A549 (cell line): ENCODE data around the gene MAN1C1. TPM values are rescaled to one million over a fixed set of nuclear protein-coding genes. Genes with fewer than 3 reads are reported as not detected.
"Not testable (repeated sequence)": the region's sequence is repeated elsewhere in the genome, so short reads cannot be mapped to it uniquely, and the experiment has no call there.

Experiments used
- ATAC-seq, 2 experiments: fragments of 200-7000 bp in 1 of 2; fragments of >200 bp in 1 of 2; cut with Nextera tagmentation in 1 of 2; cut with Tn5 transposase in 1 of 2; 3 replicates each; pipeline versions ENCODE4 v1.8.0 to v1.9.1; 2018 to 2020; ENCODE audit warnings: mild to moderate bottlenecking in 1 of 2, moderate library complexity in 1 of 2
- CTCF ChIA-PET: fragments of 300-600 bp; sonication (Branson Sonifier 250); formaldehyde crosslinking; extraction: SDS; loops from one replicate; lab custom pipeline; 2021; ENCODE audit warnings: antibody characterized with exemption, inconsistent platforms; lab: Yijun Ruan, JAX
- POLR2A ChIA-PET: fragments of 350-600 bp; formaldehyde crosslinking; extraction: SDS; loops from one replicate; lab custom pipeline; 2021; ENCODE audit warnings: antibody characterized with exemption, inconsistent platforms; lab: Yijun Ruan, JAX
- DNase-seq, 2 experiments: peaks; one replicate each; pipeline versions ENCODE4 v3.0.0 to v3.0.0-alpha.2; 2011 to 2016; ENCODE audit warnings: low read depth in 1 of 2, low spot score in 1 of 2
- FAIRE-seq: peaks from 2 replicates; lab custom pipeline; 2011; peaks lifted over from hg19 to GRCh38; lab: Jason Lieb, UNC
- H3K27ac ChIP-seq, 2 experiments: fragments of >200 bp; sonication (Bioruptor Twin); formaldehyde crosslinking; 3 replicates each; pipeline ENCODE4 v1.5.1; 2016 to 2017
- H3K4me1 ChIP-seq: fragments of >200 bp; sonication (Bioruptor Twin); formaldehyde crosslinking; 3 replicates; pipeline ENCODE4 v1.6.1; 2016
- H3K4me2 ChIP-seq: fragments of >200 bp; sonication (Bioruptor Twin); formaldehyde crosslinking; 3 replicates; pipeline ENCODE4 v1.6.1; 2016
- H3K4me3 ChIP-seq: fragments of >200 bp; sonication (Bioruptor Twin); formaldehyde crosslinking; 3 replicates; pipeline ENCODE4 v1.5.1; 2016
- H3K9me3 ChIP-seq: fragments of >200 bp; sonication (Bioruptor Twin); formaldehyde crosslinking; 3 replicates; pipeline ENCODE4 v1.6.1; 2016
- CBX8 ChIP-seq: fragments of 200-600 bp; sonication (generic); IDR thresholded peaks from 2 replicates; pipeline ENCODE4 v1.6.1; 2016
- EHMT2 ChIP-seq: fragments of 200-600 bp; sonication (generic); IDR thresholded peaks from 2 replicates; pipeline ENCODE4 v1.6.1; 2016; ENCODE audit warnings: antibody characterized with exemption, low read depth, mild to moderate bottlenecking, moderate library complexity
- EP300 ChIP-seq, 2 experiments: fragments of >200 bp; sonication (Bioruptor Twin); formaldehyde crosslinking; IDR thresholded peaks; 2 replicates in 1 of 2; 3 replicates in 1 of 2; pipeline ENCODE4 v1.6.1; 2016 to 2017
- FOSB ChIP-seq: fragments of 250-450 bp; sonication (Bioruptor Pico); IDR thresholded peaks from 2 replicates; pipeline ENCODE4 v1.5.0; 2020; ENCODE audit warnings: mild to moderate bottlenecking, moderate library complexity
- FOSL2 ChIP-seq, 2 experiments: fragments of 450-650 bp in 1 of 2; fragments of >200 bp in 1 of 2; sonication (Bioruptor Twin) in 1 of 2; formaldehyde crosslinking; IDR thresholded peaks; 2 replicates each; pipeline versions ENCODE4 v1.5.0 to v1.6.1; 2016 to 2020; ENCODE audit warnings: mild to moderate bottlenecking in 1 of 2, moderate library complexity in 1 of 2
- HEYL ChIP-seq: fragments of 250-450 bp; sonication (Bioruptor Pico); IDR thresholded peaks from 2 replicates; pipeline ENCODE4 v1.8.0; 2021; ENCODE audit warnings: mild to moderate bottlenecking, moderate library complexity
- JUN ChIP-seq, 2 experiments: fragments of >200 bp; sonication (Bioruptor Twin); formaldehyde crosslinking; IDR thresholded peaks; 2 replicates in 1 of 2; 3 replicates in 1 of 2; pipeline ENCODE4 v1.6.1; 2016 to 2017
- JUNB ChIP-seq: fragments of >200 bp; sonication (Bioruptor Twin); formaldehyde crosslinking; IDR thresholded peaks from 2 replicates; pipeline ENCODE4 v1.6.1; 2016
- KDM1A ChIP-seq: fragments of 200-600 bp; sonication (generic); IDR thresholded peaks from 2 replicates; pipeline ENCODE4 v1.6.1; 2016; ENCODE audit warnings: low read depth, mild to moderate bottlenecking
- MAX ChIP-seq: IDR thresholded peaks from 2 replicates; pipeline ENCODE4 v1.6.1; 2012
- MYC ChIP-seq: IDR thresholded peaks from 2 replicates; pipeline ENCODE4 v1.6.1; 2012; ENCODE audit warnings: mild to moderate bottlenecking, inconsistent platforms, low read length, improper control_type of control experiment, borderline replicate concordance
- RAD21 ChIP-seq, 2 experiments: fragments of >200 bp in 1 of 2; sonication (Bioruptor Twin) in 1 of 2; formaldehyde crosslinking in 1 of 2; IDR thresholded peaks in 1 of 2; conservative IDR thresholded peaks in 1 of 2; 2 replicates in 1 of 2; 3 replicates in 1 of 2; pipeline ENCODE4 v1.6.1; 2012 to 2018; ENCODE audit warnings: inconsistent platforms in 1 of 2
- SMC3 ChIP-seq: fragments of >200 bp; sonication (Bioruptor Twin); formaldehyde crosslinking; IDR thresholded peaks from 3 replicates; pipeline ENCODE4 v1.6.1; 2018; ENCODE audit warnings: inconsistent platforms
- TFCP2L1 ChIP-seq: fragments of 250-450 bp; sonication (Bioruptor Pico); IDR thresholded peaks from 2 replicates; pipeline ENCODE4 v1.5.0; 2021; ENCODE audit warnings: mild to moderate bottlenecking
- ZNF302 ChIP-seq: fragments of 250-450 bp; sonication (Bioruptor Pico); IDR thresholded peaks from 2 replicates; pipeline ENCODE4 v1.9.0; 2021; ENCODE audit warnings: inconsistent platforms, mild to moderate bottlenecking, moderate library complexity
- ZSCAN20 ChIP-seq: fragments of 250-450 bp; sonication (Bioruptor Pico); IDR thresholded peaks from 2 replicates; pipeline ENCODE4 v1.8.0; 2022; ENCODE audit warnings: mild to moderate bottlenecking, moderate library complexity
- WGBS: methylation state at CpG from one replicate; pipeline ENCODE4 v1.1.6; 2017; ENCODE audit errors: missing lambda C conversion rate; 5-methylcytosine and 5-hydroxymethylcytosine counted together
- polyA plus RNA-seq, 4 experiments: library from polyadenylated mRNA; depleted of rRNA in 3 of 4; stranded (reverse); fragments of >200 nt; fragmentation: RNase III in 1 of 4; extraction: RNeasy Plus Mini Kit Qiagen cat#74134 plus additional on column Dnase treatment in 1 of 4; gene quantifications; 2 replicates in 3 of 4; 3 replicates in 1 of 4; pipeline ENCODE4 v1.2.3, GENCODE V29; 2011 to 2017
- TF ChIP-seq, protein P1 (sequence below): fragments of 450-650 bp; IDR thresholded peaks from 2 replicates; pipeline ENCODE4 v1.6.1; 2014; ENCODE audit warnings: antibody characterized with exemption
- TF ChIP-seq, protein P2 (sequence below): fragments of >200 bp; sonication (Bioruptor Twin); formaldehyde crosslinking; IDR thresholded peaks from 3 replicates; pipeline ENCODE4 v1.6.1; 2016

Gene MAN1C1
- polyA plus RNA-seq, 2 of the 4 experiments (the other 2 are of a cell fraction), result 0.22 to 0.27 TPM

- ChIA-PET POLR2A (no interaction called here), CTCF (interaction anchor here (0.7 kb wide), 1 partner anchor 15 kb away, joined by 3 read pairs; no protein-coding TSS in a partner anchor)
- Histone ChIP-seq H3K4me2 (no peak overlapping the region), H3K4me1 (no peaks in the 10 kb centered on the region), H3K27ac (no peak overlapping the region; a peak in 1 of 6 replicates), H3K4me3 (no peak overlapping the region), H3K9me3 (no peaks in the 10 kb centered on the region)
- no peak for FAIRE-seq
- no peak for DNase-seq
- ATAC-seq, result no peak
- 78% methylated on average over 4 of the region's 8 CpGs for WGBS
- TF ChIP-seq RAD21 (conservative IDR thresholded peaks at IDR 0.05 in 1 of 2, IDR thresholded peaks at IDR 0.05 in 1 of 2) (no peak), JUN (IDR thresholded peaks at IDR 0.05) (no peak), HEYL (CRISPR knock-in tag) (no peak), FOSB (CRISPR knock-in tag) (no peak), EP300 (IDR thresholded peaks at IDR 0.05) (no peak), JUNB (no peak), EHMT2 (no peak), SMC3 (no peak), ZNF302 (CRISPR knock-in tag) (no peak), MAX (no peak), ZSCAN20 (CRISPR knock-in tag) (no peak), KDM1A (no peak), MYC (no peak), TFCP2L1 (CRISPR knock-in tag) (no peak), FOSL2 (IDR thresholded peaks at IDR 0.05) (no peak), FOSL2 (CRISPR knock-in tag; IDR thresholded peaks at IDR 0.05) (no peak), CBX8 (no peak)
- TF ChIP-seq, protein P1, sequence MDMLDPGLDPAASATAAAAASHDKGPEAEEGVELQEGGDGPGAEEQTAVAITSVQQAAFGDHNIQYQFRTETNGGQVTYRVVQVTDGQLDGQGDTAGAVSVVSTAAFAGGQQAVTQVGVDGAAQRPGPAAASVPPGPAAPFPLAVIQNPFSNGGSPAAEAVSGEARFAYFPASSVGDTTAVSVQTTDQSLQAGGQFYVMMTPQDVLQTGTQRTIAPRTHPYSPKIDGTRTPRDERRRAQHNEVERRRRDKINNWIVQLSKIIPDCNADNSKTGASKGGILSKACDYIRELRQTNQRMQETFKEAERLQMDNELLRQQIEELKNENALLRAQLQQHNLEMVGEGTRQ, result no peak
- TF ChIP-seq, protein P2, sequence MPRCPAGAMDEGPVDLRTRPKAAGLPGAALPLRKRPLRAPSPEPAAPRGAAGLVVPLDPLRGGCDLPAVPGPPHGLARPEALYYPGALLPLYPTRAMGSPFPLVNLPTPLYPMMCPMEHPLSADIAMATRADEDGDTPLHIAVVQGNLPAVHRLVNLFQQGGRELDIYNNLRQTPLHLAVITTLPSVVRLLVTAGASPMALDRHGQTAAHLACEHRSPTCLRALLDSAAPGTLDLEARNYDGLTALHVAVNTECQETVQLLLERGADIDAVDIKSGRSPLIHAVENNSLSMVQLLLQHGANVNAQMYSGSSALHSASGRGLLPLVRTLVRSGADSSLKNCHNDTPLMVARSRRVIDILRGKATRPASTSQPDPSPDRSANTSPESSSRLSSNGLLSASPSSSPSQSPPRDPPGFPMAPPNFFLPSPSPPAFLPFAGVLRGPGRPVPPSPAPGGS, result no peak
- TF ChIP-seq, all 56 proteins: peak for 0
These were observed 29.3 kb upstream of the MAN1C1 start for GRCh38 chr1:25587290-25587689.

DNA sequence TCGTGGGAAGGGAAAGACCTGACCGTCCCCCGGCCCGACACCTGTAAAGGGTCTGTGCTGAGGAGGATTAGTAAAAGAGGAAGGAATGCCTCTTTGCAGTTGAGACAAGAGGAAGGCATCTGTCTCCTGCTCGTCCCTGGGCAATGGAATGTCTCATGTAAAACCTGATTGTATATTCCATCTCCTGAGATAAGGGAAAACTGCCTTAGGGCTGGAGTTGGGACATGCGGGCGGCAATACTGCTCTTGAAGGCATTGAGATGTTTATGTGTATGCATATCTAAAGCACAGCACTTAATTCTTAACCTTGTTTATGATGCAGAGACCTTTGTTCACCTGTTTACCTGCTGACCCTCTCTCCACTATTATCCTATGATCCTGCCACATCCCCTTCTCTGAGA, 28.4 kb upstream of the MAN1C1 start:
- H3K4me3 ChIP-seq, H3K27ac ChIP-seq, FAIRE-seq, DNase-seq, H3K4me1 ChIP-seq, POLR2A ChIA-PET, H3K9me3 ChIP-seq, H3K4me2 ChIP-seq, ATAC-seq, CTCF ChIA-PET: not testable (repeated sequence)
- 56% methylated on average over 7 of the region's 7 CpGs for WGBS

DNA sequence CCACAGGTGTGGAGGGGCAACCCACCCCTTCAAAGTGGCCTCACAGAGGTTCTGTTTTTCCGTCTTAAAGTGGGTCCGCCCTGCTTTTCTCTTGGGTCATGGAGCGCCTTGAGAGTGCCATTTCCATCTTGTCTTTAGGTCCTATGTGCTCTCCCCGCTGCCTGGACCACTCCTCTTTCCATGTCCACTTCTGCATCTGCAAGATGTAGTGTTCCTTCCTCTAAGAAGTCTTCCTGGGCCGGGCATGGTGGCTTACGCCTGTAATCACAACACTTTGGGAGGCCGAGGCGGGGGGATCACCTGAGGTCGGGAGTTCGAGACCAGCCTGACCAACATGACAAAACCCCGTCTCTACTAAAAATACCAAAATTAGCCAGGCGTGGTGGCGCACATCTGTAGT, 27.8 kb upstream of the MAN1C1 start:
- POLR2A ChIA-PET, H3K4me1 ChIP-seq, H3K4me2 ChIP-seq, H3K4me3 ChIP-seq, H3K9me3 ChIP-seq, H3K27ac ChIP-seq, DNase-seq, ATAC-seq, FAIRE-seq: not testable (repeated sequence)
- CTCF ChIA-PET, result interaction anchor here (0.6 to 1.1 kb wide), 2 partner anchors 20 to 32 kb away, joined by 3 read pairs; no protein-coding TSS in a partner anchor
- 87% methylated on average over 13 of the region's 13 CpGs for WGBS
